T-cell (primary cell): Measurements from ENCODE around the gene OSBPL10. TPM values are rescaled to one million over a fixed set of nuclear protein-coding genes. Genes with fewer than 3 reads are reported as not detected.

ENCODE experiments used
- ATAC-seq, 4 experiments: fragments of 200-7000 bp in 3 of 4; fragments of 150-1000 bp in 1 of 4; cut with Tn5 transposase; replicated peaks in 1 of 4; 1 replicate in 3 of 4; 2 replicates in 1 of 4; pipeline ENCODE4 v1.10.0; 2021; ENCODE audit warnings: moderate library complexity in 3 of 4, mild to moderate bottlenecking in 2 of 4, moderate number of reproducible peaks in 1 of 4
- CTCF ChIA-PET, 2 donors: fragments of 300-600 bp; sonication (Branson Sonifier 250); formaldehyde crosslinking; loops; one replicate each; lab custom pipeline; 2022; ENCODE audit warnings: antibody characterized with exemption in 2 of 2; lab: Charles Lee
- POLR2A ChIA-PET, 2 donors: fragments of 300-600 bp; sonication (Branson Sonifier 250); formaldehyde crosslinking; loops; one replicate each; lab custom pipeline; 2022; ENCODE audit warnings: antibody characterized with exemption in 2 of 2; lab: Charles Lee
- DNase-seq, 35 experiments: peaks; one replicate each; pipeline versions ENCODE4 v3.0.0 to v3.0.0-alpha.2; 2013 to 2023
- H3K27ac ChIP-seq: one replicate; pipeline ENCODE4 v1.5.1; 2013; ENCODE audit warnings: low read length
- H3K27me3 ChIP-seq, 2 experiments: replicated peaks in 1 of 2; 1 replicate in 1 of 2; 2 replicates in 1 of 2; pipeline versions ENCODE4 v1.6.1 to v1.7.0; 2013; ENCODE audit warnings: low read length in 1 of 2, mixed read lengths in 1 of 2; ENCODE audit not compliant: control insufficient read depth in 2 of 2, insufficient read depth in 2 of 2; ENCODE audit errors: extremely low read depth in 1 of 2
- H3K36me3 ChIP-seq, 2 donors: 1 replicate in 1 of 2; 2 replicates in 1 of 2; pipeline versions ENCODE4 v1.6.1 to v1.7.0; 2013; ENCODE audit warnings: low read length in 1 of 2; ENCODE audit not compliant: control insufficient read depth in 2 of 2, insufficient read depth in 1 of 2; ENCODE audit errors: extremely low read depth in 1 of 2
- H3K4me1 ChIP-seq, 2 experiments: 1 replicate in 1 of 2; 2 replicates in 1 of 2; pipeline versions ENCODE4 v1.6.1 to v1.7.0; 2013; ENCODE audit warnings: low read length in 2 of 2, mixed read lengths in 1 of 2; ENCODE audit not compliant: insufficient read depth in 2 of 2, control insufficient read depth in 1 of 2; ENCODE audit errors: extremely low read depth in 1 of 2
- H3K4me3 ChIP-seq, 2 donors: 1 replicate in 1 of 2; 2 replicates in 1 of 2; pipeline versions ENCODE4 v1.5.1 to v1.7.0; 2013; ENCODE audit warnings: mild to moderate bottlenecking in 2 of 2, low read length in 1 of 2, moderate library complexity in 1 of 2; ENCODE audit not compliant: control insufficient read depth in 1 of 2; ENCODE audit errors: extremely low read depth in 1 of 2
- H3K9me3 ChIP-seq: 2 replicates; pipeline ENCODE4 v1.7.0; 2013
- H3K27ac Mint-ChIP-seq, 2 donors: one replicate each; pipeline ENCODE4 v1.8.0; 2020 to 2021; ENCODE audit warnings: mild to moderate bottlenecking in 2 of 2, mixed read lengths in 2 of 2
- H3K27me3 Mint-ChIP-seq, 2 donors: one replicate each; pipeline ENCODE4 v1.8.0; 2021 to 2022; ENCODE audit warnings: mixed read lengths in 2 of 2
- H3K36me3 Mint-ChIP-seq: one replicate; pipeline ENCODE4 v1.8.0; 2021; ENCODE audit warnings: mixed read lengths
- H3K4me1 Mint-ChIP-seq, 3 donors: one replicate each; pipeline ENCODE4 v1.8.0; 2020 to 2022; ENCODE audit warnings: mixed read lengths in 3 of 3, mild to moderate bottlenecking in 1 of 3
- H3K4me3 Mint-ChIP-seq, 3 donors: one replicate each; pipeline ENCODE4 v1.8.0; 2020 to 2022; ENCODE audit warnings: mild to moderate bottlenecking in 3 of 3, mixed read lengths in 3 of 3, moderate library complexity in 3 of 3
- H3K9me3 Mint-ChIP-seq, 3 donors: one replicate each; pipeline ENCODE4 v1.8.0; 2020 to 2022; ENCODE audit warnings: mixed read lengths in 3 of 3
- WGBS: methylation state at CpG from one replicate; pipeline ENCODE4 v1.1.5; 2013; ENCODE audit warnings: missing lambda C conversion rate; ENCODE audit not compliant: insufficient coverage; 5-methylcytosine and 5-hydroxymethylcytosine counted together
- total RNA-seq, 35 experiments: library from RNA in 6 of 35; stranded (reverse) in 6 of 35; fragments of 120-200 nt in 1 of 35; gene quantifications; one replicate each; pipeline versions ENCODE4 v1.2.1 to v1.2.4 and lab custom pipeline; 2013 to 2026

Gene OSBPL10
- total RNA-seq, 5 donors from 2014 or later (not counting 1 experiment from before 2014, with no cell fraction given) = 0.77 to 10.4 (median 2.1) TPM

- Mint-ChIP-seq H3K27me3 (no peaks in the 10 kb centered on the region), H3K4me3 (no peak overlapping the region), H3K4me1 (peaks cover 0 to 13% (median 2%) of the 10 kb centered on the region in 3 donors), H3K36me3 (peaks cover 30% of the 10 kb centered on the region), H3K9me3 (peaks cover 18 to 36% (median 24%) of the 10 kb centered on the region in 3 donors), H3K27ac (no peak overlapping the region)
- 100% methylated on average over 4 of the region's 5 CpGs for WGBS
- Histone ChIP-seq H3K27me3 (no peaks in the 10 kb centered on the region), H3K36me3 (peaks cover 0 to 6% of the 10 kb centered on the region in 2 donors), H3K9me3 (peaks cover 2% of the 10 kb centered on the region), H3K4me1 (no peaks in the 10 kb centered on the region), H3K27ac (no peak overlapping the region), H3K4me3 (no peak overlapping the region)
- ATAC-seq (no peak), DNase-seq (no peak)
- ChIA-PET CTCF (interaction anchor here in 1 of 2 donors (0.5 to 0.6 kb wide), 2 partner anchors 153 to 280 kb away, joined by 3 to 7 read pairs; no protein-coding TSS in a partner anchor), POLR2A (no interaction called here)
These were observed 335.8 kb downstream of the OSBPL10 start for GRCh38 chr3:31645256-31645655.

GRCh38 chr3:31639828-31640227 is 341.2 kb downstream of the OSBPL10 start:
- peaks cover 2 to 14% of the 10 kb centered on the region in 2 experiments for H3K4me1 ChIP-seq
- H3K36me3 ChIP-seq = no peaks in the 10 kb centered on the region
- ChIA-PET POLR2A (no interaction called here), CTCF (no interaction called here)
- peaks cover 18% of the 10 kb centered on the region for H3K36me3 Mint-ChIP-seq
- peaks cover 31 to 42% (median 32%) of the 10 kb centered on the region in 3 donors for H3K4me1 Mint-ChIP-seq
- H3K9me3 Mint-ChIP-seq = no peaks in the 10 kb centered on the region
- no peak overlapping the region for H3K4me3 ChIP-seq
- no peaks in the 10 kb centered on the region for H3K27me3 Mint-ChIP-seq
- H3K27ac Mint-ChIP-seq = no peak overlapping the region
- no peaks in the 10 kb centered on the region for H3K27me3 ChIP-seq
- DNase-seq (no peak), ATAC-seq (no peak)
- H3K4me3 Mint-ChIP-seq = no peak overlapping the region
- H3K9me3 ChIP-seq = no peaks in the 10 kb centered on the region
- no CpG with 5 or more reads among the region's 1 CpG for WGBS
- no peak overlapping the region for H3K27ac ChIP-seq

GRCh38 chr3:31636694-31637442 is 344.2 kb downstream of the OSBPL10 start:
- peak overlapping the region; percentile 54 for H3K27ac ChIP-seq
- H3K36me3 ChIP-seq = peaks cover 0 to 10% of the 10 kb centered on the region in 2 donors
- DNase-seq (peak in 1 of 35 experiments; percentile 36), ATAC-seq (peak in 2 of 4 experiments; percentile 30 to 63)
- no peaks in the 10 kb centered on the region for H3K27me3 ChIP-seq
- Mint-ChIP-seq H3K9me3 (no peaks in the 10 kb centered on the region), H3K27me3 (no peaks in the 10 kb centered on the region), H3K4me3 (peak overlapping the region; percentile 37 to 49 (median 47)), H3K4me1 (peaks cover 44 to 59% (median 49%) of the 10 kb centered on the region in 3 donors), H3K36me3 (peaks cover 30% of the 10 kb centered on the region), H3K27ac (peak overlapping the region; percentile 79 to 87)
- ChIA-PET POLR2A (interaction anchor here in 1 of 2 donors (0.6 to 1.2 kb wide), 2 partner anchors 10 to 174 kb away, joined by 3 read pairs; no protein-coding TSS in a partner anchor), CTCF (interaction anchor here in 1 of 2 donors (0.6 to 1.0 kb wide), 3 partner anchors 58 to 129 kb away, joined by 3 read pairs; no protein-coding TSS in a partner anchor)
- H3K9me3 ChIP-seq = no peaks in the 10 kb centered on the region
- H3K4me3 ChIP-seq = no peak overlapping the region
- peaks cover 4 to 14% of the 10 kb centered on the region in 2 experiments for H3K4me1 ChIP-seq
- 71% methylated on average over 1 of the region's 2 CpGs for WGBS

GRCh38 chr3:31636049-31636448 is 345.0 kb downstream of the OSBPL10 start:
- Mint-ChIP-seq H3K27me3 (no peaks in the 10 kb centered on the region), H3K36me3 (peaks cover 38% of the 10 kb centered on the region), H3K4me1 (peaks cover 44 to 56% (median 49%) of the 10 kb centered on the region in 3 donors), H3K9me3 (no peaks in the 10 kb centered on the region), H3K27ac (peak overlapping the region; percentile 79 to 87), H3K4me3 (peak overlapping the region in 2 of 3 donors; percentile 4 to 49)
- peaks cover 4 to 14% of the 10 kb centered on the region in 2 experiments for H3K4me1 ChIP-seq
- ChIA-PET POLR2A (interaction anchor here in 1 of 2 donors (0.6 to 1.2 kb wide), 2 partner anchors 9 to 667 kb away, joined by 3 read pairs; no protein-coding TSS in a partner anchor), CTCF (interaction anchor here in 1 of 2 donors (1.0 kb wide), 2 partner anchors 57 to 100 kb away, joined by 3 read pairs; no protein-coding TSS in a partner anchor)
- H3K4me3 ChIP-seq = no peak overlapping the region
- H3K9me3 ChIP-seq = no peaks in the 10 kb centered on the region
- peaks cover 0 to 16% of the 10 kb centered on the region in 2 donors for H3K36me3 ChIP-seq
- H3K27ac ChIP-seq = peak overlapping the region; percentile 5
- no peak for DNase-seq
- no peaks in the 10 kb centered on the region for H3K27me3 ChIP-seq
- 88% methylated on average over 2 of the region's 4 CpGs for WGBS
- ATAC-seq = no peak

- Mint-ChIP-seq H3K4me3 (peak overlapping the region in 2 of 3 donors; percentile 4 to 49), H3K9me3 (no peaks in the 10 kb centered on the region), H3K27me3 (no peaks in the 10 kb centered on the region), H3K36me3 (peaks cover 35% of the 10 kb centered on the region), H3K4me1 (peaks cover 44 to 52% (median 49%) of the 10 kb centered on the region in 3 donors), H3K27ac (peak overlapping the region; percentile 79 to 87)
- POLR2A ChIA-PET = interaction anchor here in 1 of 2 donors (0.6 kb wide), 1 partner anchor 668 kb away, joined by 3 read pairs; no protein-coding TSS in a partner anchor
- Histone ChIP-seq H3K4me1 (peaks cover 4 to 14% of the 10 kb centered on the region in 2 experiments), H3K9me3 (no peaks in the 10 kb centered on the region), H3K27me3 (no peaks in the 10 kb centered on the region), H3K36me3 (peaks cover 0 to 18% of the 10 kb centered on the region in 2 donors), H3K4me3 (no peak overlapping the region), H3K27ac (peak overlapping the region; percentile 5)
- DNase-seq = no peak
- no CpG with 5 or more reads among the region's 1 CpG for WGBS
- ATAC-seq = peak in 3 of 4 experiments; percentile 39 to 44 (median 43)
- CTCF ChIA-PET = no interaction called here
These were observed 345.5 kb downstream of the OSBPL10 start for GRCh38 chr3:31635545-31635944.

GRCh38 chr3:31634476-31634875 is 346.6 kb downstream of the OSBPL10 start:
- ChIA-PET CTCF (no interaction called here), POLR2A (interaction anchor here in 1 of 2 donors (0.6 to 0.7 kb wide), 2 partner anchors 89 to 676 kb away, joined by 3 to 5 read pairs; no protein-coding TSS in a partner anchor)
- 100% methylated on average over 1 of the region's 2 CpGs for WGBS
- no peak overlapping the region for H3K4me3 ChIP-seq
- peaks cover 0 to 24% of the 10 kb centered on the region in 2 donors for H3K36me3 ChIP-seq
- Mint-ChIP-seq H3K36me3 (peaks cover 46% of the 10 kb centered on the region), H3K27ac (peak overlapping the region; percentile 61 to 87), H3K9me3 (no peaks in the 10 kb centered on the region), H3K4me3 (no peak overlapping the region), H3K4me1 (peaks cover 44 to 52% (median 52%) of the 10 kb centered on the region in 3 donors), H3K27me3 (no peaks in the 10 kb centered on the region)
- H3K4me1 ChIP-seq = peaks cover 4 to 14% of the 10 kb centered on the region in 2 experiments
- DNase-seq (no peak), ATAC-seq (no peak)
- H3K27ac ChIP-seq = no peak overlapping the region
- no peaks in the 10 kb centered on the region for H3K27me3 ChIP-seq
- no peaks in the 10 kb centered on the region for H3K9me3 ChIP-seq
